ENCODE measurements around the gene GJD2.

GJD2 gene

GRCh38 chr15:34790121-34790520, 35.3 kb upstream of the GJD2 start:
- TF ChIP-seq CTCF (conservative IDR thresholded peaks at IDR 0.05; ENCODE audit: control insufficient read depth, insufficient read depth, low read depth, low read length), result no peak
- no peak overlapping the region for H3K4me3 ChIP-seq (ENCODE audit: control insufficient read depth, low read depth, low read length)
- no peak for DNase-seq (ENCODE audit: low read depth)

GRCh38 chr15:34789326-34789725, 34.5 kb upstream of the GJD2 start:
- H3K4me3 ChIP-seq (ENCODE audit: control insufficient read depth, low read depth, low read length), result no peak overlapping the region
- no peak for TF ChIP-seq CTCF (conservative IDR thresholded peaks at IDR 0.05; ENCODE audit: control insufficient read depth, insufficient read depth, low read depth, low read length)
- DNase-seq (ENCODE audit: low read depth), result no peak

- no peak overlapping the region for H3K4me3 ChIP-seq (ENCODE audit: control insufficient read depth, low read depth, low read length)
- no peak for TF ChIP-seq CTCF (conservative IDR thresholded peaks at IDR 0.05; ENCODE audit: control insufficient read depth, insufficient read depth, low read depth, low read length)
- no peak for DNase-seq (ENCODE audit: low read depth)
Measured at GRCh38 chr15:34786206-34786605, 31.4 kb upstream of the GJD2 start.

GRCh38 chr15:34783991-34784390, 29.2 kb upstream of the GJD2 start:
- no peak for DNase-seq (ENCODE audit: low read depth)
- no peak overlapping the region for H3K4me3 ChIP-seq (ENCODE audit: control insufficient read depth, low read depth, low read length)
- TF ChIP-seq CTCF (conservative IDR thresholded peaks at IDR 0.05; ENCODE audit: control insufficient read depth, insufficient read depth, low read depth, low read length), result no peak

- H3K4me3 ChIP-seq (ENCODE audit: control insufficient read depth, low read depth, low read length), result no peak overlapping the region
- no peak for TF ChIP-seq CTCF (conservative IDR thresholded peaks at IDR 0.05; ENCODE audit: control insufficient read depth, insufficient read depth, low read depth, low read length)
- DNase-seq (ENCODE audit: low read depth), result no peak
Measured at GRCh38 chr15:34783431-34783830, 28.6 kb upstream of the GJD2 start.

- TF ChIP-seq CTCF (conservative IDR thresholded peaks at IDR 0.05; ENCODE audit: control insufficient read depth, insufficient read depth, low read depth, low read length), result no peak
- no peak for DNase-seq (ENCODE audit: low read depth)
- no peak overlapping the region for H3K4me3 ChIP-seq (ENCODE audit: control insufficient read depth, low read depth, low read length)
Measured at GRCh38 chr15:34782901-34783300, 28.1 kb upstream of the GJD2 start.

- no peak overlapping the region for H3K4me3 ChIP-seq (ENCODE audit: control insufficient read depth, low read depth, low read length)
- TF ChIP-seq CTCF (conservative IDR thresholded peaks at IDR 0.05; ENCODE audit: control insufficient read depth, insufficient read depth, low read depth, low read length), result no peak
- DNase-seq (ENCODE audit: low read depth), result no peak
Measured at GRCh38 chr15:34780725-34781124, 25.9 kb upstream of the GJD2 start.

Measured in fibroblast of mammary gland (primary cell).